ENCODE results near the gene ENKD1. TPM values are rescaled to one million over a fixed set of nuclear protein-coding genes. Genes with fewer than 3 reads are reported as not detected.
A peak's percentile ranks its signal among the peaks of the same experiment; 100 is the strongest.

ENKD1 gene
- total and polyA plus RNA-seq, 2 of the 13 experiments (the other 11 are each of a cell fraction or from before 2014, with no cell fraction given): 10.8 to 20.8 TPM

- TF ChIP-seq BCLAF1 (IDR thresholded peaks at IDR 0.05) (no peak), ATF4 (CRISPR knock-in tag; IDR thresholded peaks at IDR 0.05) (no peak), E2F2 (CRISPR knock-in tag; IDR thresholded peaks at IDR 0.05; ENCODE audit: borderline replicate concordance) (no peak), EHMT2 (IDR thresholded peaks at IDR 0.05; ENCODE audit: borderline replicate concordance, low read depth, low read length) (no peak), ZNF205 (CRISPR knock-in tag; IDR thresholded peaks at IDR 0.05) (peak; percentile 87; the same call in 1 of the 2 replicates), NFIC (IDR thresholded peaks at IDR 0.05; ENCODE audit: low read length) (no peak), ARID4A (CRISPR knock-in tag; IDR thresholded peaks at IDR 0.05; ENCODE audit: borderline replicate concordance) (peak; percentile 87), PLSCR1 (CRISPR knock-in tag; IDR thresholded peaks at IDR 0.05; ENCODE audit: borderline replicate concordance) (no peak), SPEN (CRISPR knock-in tag; IDR thresholded peaks at IDR 0.05; ENCODE audit: low read depth) (peak; percentile 59; the same call in 1 of the 2 replicates), ZNF678 (CRISPR knock-in tag; IDR thresholded peaks at IDR 0.05) (peak; percentile 83; the same call in 1 of the 2 replicates), REST (IDR thresholded peaks at IDR 0.05; ENCODE audit: borderline replicate concordance in 1 of 2, low read depth in 1 of 2, low read length in 2 of 2) (no peak; a peak in 1 of 4 replicates), SIX1 (CRISPR knock-in tag; IDR thresholded peaks at IDR 0.05; ENCODE audit: borderline replicate concordance) (no peak), GATAD1 (CRISPR knock-in tag; IDR thresholded peaks at IDR 0.05) (peak; percentile 80), CC2D1A (CRISPR knock-in tag; IDR thresholded peaks at IDR 0.05) (peak; percentile 98)
These were observed 1.4 kb upstream of the ENKD1 start (continued) for GRCh38 chr16:67667817-67668494.

Data from HepG2 (cell line).